Stimulated activated CD8-positive, alpha-beta memory T cell treated with anti-CD3 and anti-CD28 coated beads, Interleukin-2, amount 100 ng/mL, for 1 hour (primary cell): ENCODE data around the gene AKAP4.
A peak's percentile ranks its signal among the peaks of the same experiment; 100 is the strongest.

ENCODE experiments used
- DNase-seq, 2 donors: peaks; one replicate each; pipeline ENCODE4 v3.0.0-alpha.2; 2020; ENCODE audit warnings: low read depth in 2 of 2

The AKAP4 gene

DNA sequence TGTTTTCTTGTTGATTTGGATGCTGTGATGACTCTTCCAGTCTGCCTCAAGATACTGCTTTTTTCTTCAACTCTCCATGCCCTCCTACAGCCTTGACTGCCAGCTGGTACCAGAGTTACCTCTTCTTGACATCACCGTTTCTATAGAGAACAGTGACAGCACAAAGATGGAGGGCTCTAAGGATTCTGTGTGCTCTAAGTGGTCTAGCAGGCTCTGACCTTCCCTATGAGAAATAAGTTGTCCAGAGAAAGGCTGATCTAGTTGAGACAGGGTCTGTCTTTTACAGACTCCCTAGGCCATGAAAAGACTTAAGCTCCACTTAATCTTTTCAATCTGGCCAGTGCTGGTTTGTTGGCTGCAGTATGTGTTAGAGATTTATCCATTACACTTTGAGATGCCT, at the start of gene AKAP4:
TSS of gene AKAP4 (minus strand) at position 101 of the 400 bp plus-strand sequence. CDS start 118 bp downstream, outside the sequence.
- DNase-seq = no peak

- DNase-seq = no peak
These were observed 10.7 kb upstream of the AKAP4 start for GRCh38 chrX:50211510-50211909.

- no peak for DNase-seq
These were observed 5.9 kb upstream of the AKAP4 start for GRCh38 chrX:50206753-50207152.

DNA sequence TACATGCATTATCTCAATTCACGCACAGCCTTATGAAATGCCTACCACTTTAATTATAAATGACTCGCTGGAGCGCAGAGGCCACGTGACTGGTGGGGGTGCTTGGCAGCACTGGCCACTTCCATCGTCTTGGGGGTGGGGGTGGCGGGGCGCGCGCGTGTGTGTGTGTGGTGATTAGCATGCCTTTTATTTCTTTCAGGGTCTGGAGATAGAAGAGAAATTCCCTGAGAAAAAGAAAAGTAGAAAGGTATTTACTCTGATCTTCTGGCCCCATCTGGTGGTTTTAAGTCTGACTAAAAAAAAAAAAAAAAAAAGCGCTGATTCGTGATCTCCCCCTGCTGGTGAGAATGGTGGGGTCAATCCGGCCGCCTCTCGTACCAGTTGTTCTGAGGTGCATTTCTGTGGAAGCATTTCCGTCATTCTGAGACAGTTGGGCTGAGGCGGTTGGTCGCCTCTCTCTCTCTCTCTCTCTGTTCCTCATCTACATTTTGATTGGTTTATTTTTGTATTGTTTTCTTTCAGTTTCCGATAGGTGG, 3.6 kb upstream of the AKAP4 start, which contains the start of gene CCNB3:
TSS of gene CCNB3 (plus strand) at position 402 of the 536 bp plus-strand sequence. CDS start 80,399 bp downstream, outside the sequence.
- DNase-seq = peak; percentile 37 to 42

DNA sequence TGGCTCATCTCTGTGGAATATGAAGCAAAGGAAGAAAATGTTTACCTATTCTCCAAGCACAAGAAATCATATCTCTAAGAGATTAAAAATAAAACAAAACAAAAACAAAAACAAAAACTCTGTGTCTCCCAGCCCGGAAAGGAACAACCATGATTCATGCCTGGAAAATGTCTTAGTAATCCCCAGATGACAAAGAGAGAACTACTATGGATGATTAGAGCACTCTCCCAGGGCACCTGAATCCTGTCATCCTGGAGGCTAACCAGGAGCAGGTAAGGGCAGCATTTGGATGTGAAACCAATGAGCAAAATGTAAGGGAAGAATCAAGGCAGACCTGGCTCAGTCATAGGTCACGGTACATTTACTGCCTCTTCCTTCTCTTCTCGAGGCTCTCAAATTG, 1.7 kb upstream of the AKAP4 start:
- DNase-seq = no peak

- DNase-seq = no peak
These were observed 2.5 kb downstream of the AKAP4 start for GRCh38 chrX:50198348-50198747.

DNA sequence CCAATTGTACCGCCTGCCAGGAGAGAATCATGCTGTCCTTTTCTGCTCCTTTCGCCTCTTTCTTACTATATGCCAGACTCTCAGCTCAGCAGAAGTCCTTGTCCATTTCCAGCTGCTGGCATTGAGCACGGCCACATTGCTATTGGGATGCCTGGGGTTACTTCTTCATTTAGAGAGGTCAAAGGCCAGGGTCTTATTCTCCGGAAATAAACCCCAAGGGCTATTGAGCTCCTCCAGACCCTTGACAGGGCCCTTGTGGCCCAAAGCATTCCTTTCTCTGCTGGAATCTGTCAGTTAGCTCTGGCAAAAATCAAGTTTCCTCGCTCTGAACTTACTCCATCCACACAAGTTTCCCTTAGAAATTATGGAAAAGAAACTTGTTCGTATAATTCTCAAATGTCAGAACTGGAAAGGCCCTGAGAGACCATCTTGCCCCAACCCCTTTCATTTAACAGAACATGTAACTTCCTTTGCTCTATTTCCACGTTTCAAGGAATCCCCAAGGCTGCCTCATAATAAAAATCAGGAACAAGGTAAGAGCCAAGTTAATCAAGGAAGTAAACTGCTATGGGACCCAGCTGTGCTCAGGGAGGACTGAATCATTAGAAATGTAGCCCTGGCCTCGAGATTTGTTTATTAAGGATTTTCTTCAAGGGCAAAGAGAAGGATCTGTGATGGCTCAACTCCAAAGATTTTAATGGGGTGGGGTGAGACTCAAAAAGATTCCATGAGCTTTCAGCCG, 11.8 kb downstream of the AKAP4 start:
- no peak for DNase-seq

DNA sequence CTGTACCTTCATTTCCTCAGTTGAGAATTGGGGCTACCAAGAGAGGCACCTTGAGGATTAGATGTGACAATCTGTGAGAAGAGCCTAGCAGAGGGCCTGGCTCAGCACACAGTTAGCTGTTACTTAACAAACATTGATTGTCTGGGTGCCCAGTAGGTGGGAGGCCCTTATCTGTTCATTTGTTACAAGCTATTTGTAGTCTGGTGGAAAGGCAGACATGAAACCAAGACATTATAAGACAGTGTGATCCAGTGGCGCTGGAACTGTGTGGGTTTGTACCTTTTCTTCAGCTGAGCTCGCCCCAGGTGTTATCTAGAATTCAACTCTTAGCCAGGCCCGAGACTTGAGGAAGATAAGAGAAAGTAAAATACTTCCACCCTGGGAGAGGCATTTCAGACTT, 16.9 kb downstream of the AKAP4 start:
- DNase-seq = no peak

- no peak for DNase-seq
These were observed 20.5 kb downstream of the AKAP4 start for GRCh38 chrX:50180073-50180940.

- no peak for DNase-seq
These were observed 31.1 kb downstream of the AKAP4 start for GRCh38 chrX:50169717-50170116.

DNA sequence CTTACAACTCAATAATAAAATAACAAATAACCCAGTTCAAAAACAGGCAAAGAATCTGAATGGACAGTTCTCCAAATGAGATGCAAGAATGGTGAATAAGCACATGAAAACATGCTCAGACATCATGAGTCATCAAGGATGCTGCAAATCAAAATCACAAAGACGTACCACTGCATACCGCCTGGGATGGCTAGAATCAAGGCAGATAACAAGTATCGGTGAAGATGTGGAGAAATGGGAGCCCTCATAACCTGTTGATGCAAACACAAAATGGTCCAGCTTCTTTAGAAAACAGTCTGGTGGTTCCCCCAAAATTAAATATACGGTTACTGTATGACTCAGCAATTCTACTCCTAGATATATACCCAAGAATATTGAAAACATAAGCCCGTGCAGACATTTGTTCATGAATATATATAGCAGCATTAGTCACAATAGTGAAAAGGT, 32.5 kb downstream of the AKAP4 start:
- no peak for DNase-seq

DNA sequence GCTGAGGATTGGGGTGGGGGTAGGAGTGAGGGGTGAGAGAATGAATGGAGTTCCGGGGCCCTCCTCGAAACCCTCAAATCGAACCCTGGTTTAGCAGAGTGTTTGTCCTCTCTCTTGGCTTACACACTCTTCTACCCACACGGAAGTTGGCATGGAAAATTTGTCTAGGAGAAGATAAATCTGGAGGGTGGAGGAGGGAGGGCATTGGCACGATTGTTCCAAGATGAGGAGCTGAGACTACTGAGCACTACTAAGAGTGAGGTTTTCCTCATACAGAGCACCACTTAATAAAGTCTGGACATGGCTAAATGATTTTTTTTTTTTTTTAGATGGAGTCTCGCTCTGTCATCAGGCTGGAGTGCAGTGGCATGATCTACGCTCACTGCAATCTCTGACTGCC, 33.4 kb downstream of the AKAP4 start:
- no peak for DNase-seq

DNA sequence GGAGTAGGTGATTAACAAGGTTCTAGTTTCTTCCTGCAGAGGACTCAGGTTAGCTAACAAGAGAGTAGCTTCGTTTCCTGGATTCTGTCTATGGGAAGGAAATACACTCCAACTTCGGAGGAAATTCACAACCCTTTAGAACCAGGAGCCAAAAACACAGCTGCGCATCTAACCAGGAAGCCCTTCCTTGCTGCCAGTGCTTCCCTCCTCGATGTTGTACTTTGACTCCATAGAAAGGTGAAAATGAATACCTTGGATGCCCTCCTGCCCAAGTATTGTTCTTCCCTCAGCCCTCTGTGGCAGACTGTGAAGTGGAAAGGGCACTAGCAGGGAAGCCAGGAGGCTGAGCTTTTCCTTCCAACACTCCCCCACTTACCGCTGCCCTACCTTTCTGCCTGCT, 35.1 kb downstream of the AKAP4 start:
- DNase-seq = no peak

- no peak for DNase-seq
These were observed 39.7 kb downstream of the AKAP4 start for GRCh38 chrX:50161127-50161526.

DNA sequence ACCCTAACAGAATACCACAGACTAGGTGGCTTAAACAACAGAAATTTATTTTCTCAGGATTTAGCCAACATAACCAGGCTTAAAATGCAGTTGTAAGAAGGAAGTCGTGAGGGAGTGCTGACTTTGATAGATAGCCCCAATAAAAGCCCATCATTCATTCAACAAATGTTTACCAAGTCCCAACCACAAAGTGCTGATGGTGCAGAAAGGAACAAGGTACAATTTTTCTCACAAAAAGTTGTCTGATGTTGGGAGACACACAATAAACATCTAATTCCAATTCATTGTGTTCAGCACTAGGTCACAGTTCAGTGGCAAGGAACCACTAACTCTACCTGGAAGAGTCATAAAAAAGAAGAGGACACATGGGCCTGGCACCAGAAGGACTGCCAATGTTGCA, 42.2 kb downstream of the AKAP4 start:
- no peak for DNase-seq

DNA sequence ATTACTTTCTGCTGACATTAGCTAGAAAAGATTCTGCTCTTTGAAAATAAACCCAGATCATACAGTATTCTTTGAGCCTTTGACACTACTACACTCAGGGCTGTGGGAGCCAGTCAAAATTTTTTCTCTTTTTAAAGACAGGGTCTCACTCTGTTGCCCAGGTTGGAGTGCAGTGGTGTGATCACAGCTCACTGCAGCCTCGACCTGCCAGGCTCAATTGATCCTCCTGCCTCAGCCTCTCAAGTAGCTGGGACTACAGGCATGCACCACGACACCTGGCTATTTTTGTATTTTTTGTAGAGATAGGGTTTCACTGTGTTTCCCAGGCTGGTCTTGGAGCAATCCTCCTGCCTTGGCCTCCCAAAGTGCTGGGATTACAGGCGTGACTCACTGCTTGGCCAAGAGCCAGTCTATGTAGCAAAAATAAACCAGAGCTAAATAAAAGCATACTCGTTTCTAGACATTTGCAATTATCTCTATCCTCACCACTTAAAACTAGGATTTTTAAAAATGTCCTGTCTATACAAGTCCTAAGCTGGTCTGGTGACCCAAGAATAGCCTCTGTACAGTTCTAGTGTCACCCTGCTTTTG, 43.2 kb downstream of the AKAP4 start:
- no peak for DNase-seq

DNA sequence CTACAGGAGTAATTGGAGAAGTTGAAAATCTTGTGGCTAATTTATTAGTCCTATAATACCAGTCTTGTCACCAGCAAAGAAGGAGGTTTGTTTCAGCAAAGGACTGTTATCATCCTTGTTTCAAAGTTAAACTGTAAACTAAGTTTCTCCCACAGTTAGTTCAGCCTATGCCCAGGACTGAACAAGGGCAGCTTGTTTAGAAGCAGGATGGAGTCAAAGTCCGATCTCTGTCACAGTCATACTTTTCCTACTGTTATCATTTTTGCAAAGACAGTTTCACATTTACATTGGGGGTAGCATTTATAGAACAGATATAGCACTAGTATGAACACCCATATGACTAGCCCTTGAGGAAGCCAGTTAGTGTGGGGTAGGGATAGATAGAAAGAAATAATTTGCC, 46.4 kb downstream of the AKAP4 start:
- DNase-seq = no peak

DNA sequence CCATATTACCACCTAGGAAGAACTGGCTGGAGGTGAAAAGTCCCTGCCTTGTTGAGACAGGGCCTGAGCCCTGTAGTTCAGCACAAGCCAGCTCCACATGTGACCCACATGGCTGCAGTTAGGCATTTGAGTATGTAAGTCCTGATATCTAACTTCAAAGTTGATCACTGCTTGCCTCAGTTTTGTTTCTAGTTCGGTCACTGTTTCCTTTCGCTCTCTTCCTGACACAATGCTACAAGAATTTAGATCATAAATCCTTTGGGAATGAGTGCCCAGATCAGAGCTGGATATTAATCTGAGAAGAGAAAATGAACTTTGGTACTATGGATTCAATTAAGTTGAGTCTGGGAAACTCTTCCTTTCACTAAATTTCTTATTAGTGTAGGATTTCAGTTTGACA, 48.4 kb downstream of the AKAP4 start:
- DNase-seq = no peak

- DNase-seq = no peak
These were observed 52.8 kb downstream of the AKAP4 start for GRCh38 chrX:50147972-50148371.
